Thoracic aorta (tissue), 2 donors: ENCODE data around the gene MPV17L2. TPM values are rescaled to one million over a fixed set of nuclear protein-coding genes. Genes with fewer than 3 reads are reported as not detected.

ENCODE experiments used
- ATAC-seq: fragments of 150-250 bp; one replicate; pipeline ENCODE4 v1.8.0; 2017; ENCODE audit warnings: low read depth; ENCODE audit not compliant: insufficient number of reproducible peaks, low FRiP score
- DNase-seq: peaks from one replicate; pipeline ENCODE4 v3.0.0-alpha.2; 2020; ENCODE audit warnings: low spot score
- H3K27ac ChIP-seq, 2 donors: fragments of 200-600 bp; sonication (generic); 1 replicate in 1 of 2; 2 replicates in 1 of 2; pipeline ENCODE4 v1.5.1; 2016; ENCODE audit warnings: mild to moderate bottlenecking in 2 of 2, moderate library complexity in 2 of 2
- H3K27me3 ChIP-seq: fragments of 200-600 bp; sonication (generic); replicated peaks from 2 replicates; pipeline ENCODE4 v1.6.0; 2016; ENCODE audit warnings: mild to moderate bottlenecking; ENCODE audit not compliant: insufficient read depth
- H3K36me3 ChIP-seq: fragments of 200-600 bp; sonication (generic); one replicate; pipeline ENCODE4 v1.5.1; 2016
- H3K4me1 ChIP-seq, 2 donors: fragments of 200-600 bp; sonication (generic); 1 replicate in 1 of 2; 2 replicates in 1 of 2; pipeline versions ENCODE4 v1.5.1 to v1.6.0; 2016; ENCODE audit warnings: low read depth in 2 of 2, mild to moderate bottlenecking in 1 of 2; ENCODE audit not compliant: control insufficient read depth in 1 of 2
- H3K4me3 ChIP-seq: fragments of 200-600 bp; sonication (generic); 2 replicates; pipeline ENCODE4 v1.5.1; 2016; ENCODE audit warnings: mild to moderate bottlenecking
- H3K9me3 ChIP-seq: fragments of 200-600 bp; sonication (generic); 2 replicates; pipeline ENCODE4 v1.5.1; 2016
- CTCF ChIP-seq: fragments of 200-600 bp; sonication (generic); IDR thresholded peaks from one replicate; pipeline ENCODE4 v1.5.1; 2019; ENCODE audit warnings: antibody characterized with exemption
- total RNA-seq, 2 donors: library from RNA; depleted of rRNA; stranded (reverse); fragments of >200 nt; gene quantifications; one replicate each; pipeline versions ENCODE4 v1.1.0 to v1.2.3, GENCODE V29; 2016

The MPV17L2 gene
- total RNA-seq, 2 donors from 2014 or later: 10.6 to 16.1 TPM

GRCh38 chr19:18191640-18192062, 1.4 kb upstream of the MPV17L2 start:
- Histone ChIP-seq H3K4me1 (peaks cover 8 to 13% of the 10 kb centered on the region in 2 donors), H3K9me3 (no peaks in the 10 kb centered on the region), H3K27me3 (no peaks in the 10 kb centered on the region), H3K4me3 (peak overlapping the region; percentile 81), H3K36me3 (no peaks in the 10 kb centered on the region), H3K27ac (peak overlapping the region; percentile 92 to 95)
- ATAC-seq: no peak
- no peak for TF ChIP-seq CTCF
- no peak for DNase-seq

GRCh38 chr19:18193388-18194180, 566 bp downstream of the MPV17L2 start:
- H3K27me3 ChIP-seq: no peaks in the 10 kb centered on the region
- no peak for ATAC-seq
- no peak for TF ChIP-seq CTCF
- H3K36me3 ChIP-seq: no peaks in the 10 kb centered on the region
- no peaks in the 10 kb centered on the region for H3K9me3 ChIP-seq
- H3K4me1 ChIP-seq: peaks cover 8 to 13% of the 10 kb centered on the region in 2 donors
- peak overlapping the region; percentile 80 to 84 for H3K27ac ChIP-seq
- peak overlapping the region; percentile 93 for H3K4me3 ChIP-seq
- no peak for DNase-seq

- TF ChIP-seq CTCF: no peak
- peak overlapping the region; percentile 93 for H3K4me3 ChIP-seq
- H3K36me3 ChIP-seq: no peaks in the 10 kb centered on the region
- ATAC-seq (no peak), DNase-seq (no peak)
- no peaks in the 10 kb centered on the region for H3K27me3 ChIP-seq
- H3K4me1 ChIP-seq: peaks cover 8 to 13% of the 10 kb centered on the region in 2 donors
- no peaks in the 10 kb centered on the region for H3K9me3 ChIP-seq
- no peak overlapping the region for H3K27ac ChIP-seq
Observed at GRCh38 chr19:18194181-18194530, 1.1 kb downstream of the MPV17L2 start.

- peak overlapping the region; percentile 23 for H3K4me3 ChIP-seq
- TF ChIP-seq CTCF: no peak
- no peak for DNase-seq
Observed at GRCh38 chr19:18194554-18195238, 1.7 kb downstream of the MPV17L2 start.

GRCh38 chr19:18196511-18196845, 3.5 kb downstream of the MPV17L2 start:
- Histone ChIP-seq H3K4me1 (peaks cover 8 to 13% of the 10 kb centered on the region in 2 donors), H3K27me3 (no peaks in the 10 kb centered on the region), H3K36me3 (no peaks in the 10 kb centered on the region), H3K27ac (no peak overlapping the region), H3K9me3 (no peaks in the 10 kb centered on the region), H3K4me3 (no peak overlapping the region)
- no peak for DNase-seq
- ATAC-seq: no peak
- TF ChIP-seq CTCF: no peak

More at GRCh38 chr19:18194554-18195238, 1.7 kb downstream of the MPV17L2 start:
- no peak for ATAC-seq
- Histone ChIP-seq H3K9me3 (no peaks in the 10 kb centered on the region), H3K4me1 (peaks cover 8 to 13% of the 10 kb centered on the region in 2 donors), H3K27ac (no peak overlapping the region), H3K27me3 (no peaks in the 10 kb centered on the region), H3K36me3 (no peaks in the 10 kb centered on the region)
